AG09319 (cell line): ENCODE measurements around the gene PGGT1B.

Source experiments
- DNase-seq: peaks from one replicate; pipeline ENCODE4 v3.0.0-alpha.2; 2010; ENCODE audit warnings: low read depth; ENCODE audit errors: extremely low read depth
- CTCF ChIP-seq: IDR thresholded peaks from 2 replicates; pipeline ENCODE4 v1.5.1; 2011; ENCODE audit warnings: low read depth, mild to moderate bottlenecking, inconsistent platforms, low read length, moderate library complexity

The PGGT1B gene

DNA sequence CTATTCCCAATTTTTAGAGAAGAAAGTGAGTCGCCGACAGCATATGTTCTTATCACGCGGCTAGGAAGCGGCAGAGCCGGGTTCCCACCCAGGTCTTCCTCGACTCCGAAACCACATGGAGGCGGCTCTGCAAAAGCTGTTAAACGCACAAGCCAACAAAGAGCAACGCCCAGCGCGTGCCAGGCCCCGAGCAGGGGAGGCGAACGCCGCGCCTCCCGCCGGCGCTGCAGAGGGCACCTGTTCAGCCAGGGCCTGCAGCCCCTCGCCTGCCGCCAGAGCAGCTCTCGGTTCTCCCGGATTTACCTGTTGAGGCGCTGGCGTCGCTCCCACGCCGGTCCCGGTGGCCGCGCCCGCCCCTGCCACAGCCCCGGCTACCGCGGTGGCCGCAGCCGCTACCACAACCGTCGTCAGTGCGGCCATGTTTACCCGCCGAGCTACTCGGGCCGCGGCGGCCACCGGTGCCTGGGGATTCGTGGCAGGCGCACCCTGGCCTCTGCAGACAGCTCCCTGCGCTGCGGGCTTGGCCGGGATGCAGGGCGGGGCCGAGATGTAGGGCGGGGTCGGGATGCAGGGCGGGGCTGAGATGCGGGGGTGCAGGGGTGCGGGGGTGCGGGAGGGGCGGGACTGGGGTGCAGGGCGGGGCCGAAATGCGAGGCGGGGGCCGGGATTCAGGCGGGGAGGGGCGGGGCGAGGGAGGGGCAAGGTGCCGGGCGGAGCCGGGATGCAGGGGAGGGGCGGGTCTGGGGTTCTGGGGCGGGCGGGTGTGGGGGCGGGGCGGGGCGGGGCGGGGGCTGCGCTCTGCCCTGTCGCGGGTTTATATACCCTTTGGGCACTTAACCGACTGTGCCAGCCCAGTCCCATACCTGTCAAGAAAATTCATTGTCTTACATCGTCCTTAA is 33.7 kb upstream of the PGGT1B start, which contains the start of gene CCDC112:
Gene CCDC112 (minus strand): TSS at position 531 of the 899 bp plus-strand sequence. CDS start 111 bp downstream, at position 420.
- peak; percentile 43 for DNase-seq
- TF ChIP-seq CTCF: no peak

GRCh38 chr5:115295777-115296123 is 33.1 kb upstream of the PGGT1B start:
- no peak for TF ChIP-seq CTCF
- no peak for DNase-seq

DNA sequence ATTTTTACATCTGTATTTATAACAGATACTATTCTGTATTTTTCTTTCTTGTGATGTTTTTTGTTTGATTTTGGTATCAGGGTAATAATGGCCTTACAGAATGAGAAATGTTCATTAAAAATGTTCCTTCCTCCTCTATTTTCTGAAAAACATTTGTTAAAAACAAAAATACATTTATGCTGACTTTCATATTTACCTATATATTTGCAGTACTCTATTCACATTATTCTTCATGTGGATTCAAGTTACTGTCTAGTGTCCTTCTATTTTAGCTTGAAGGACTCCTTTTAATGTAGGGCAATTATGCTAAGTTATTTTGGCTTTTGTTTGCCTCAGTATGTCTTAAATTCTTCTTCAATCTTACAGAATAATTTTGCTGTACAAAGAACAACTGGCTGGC is 28.7 kb upstream of the PGGT1B start:
- TF ChIP-seq CTCF: no peak
- no peak for DNase-seq

DNA sequence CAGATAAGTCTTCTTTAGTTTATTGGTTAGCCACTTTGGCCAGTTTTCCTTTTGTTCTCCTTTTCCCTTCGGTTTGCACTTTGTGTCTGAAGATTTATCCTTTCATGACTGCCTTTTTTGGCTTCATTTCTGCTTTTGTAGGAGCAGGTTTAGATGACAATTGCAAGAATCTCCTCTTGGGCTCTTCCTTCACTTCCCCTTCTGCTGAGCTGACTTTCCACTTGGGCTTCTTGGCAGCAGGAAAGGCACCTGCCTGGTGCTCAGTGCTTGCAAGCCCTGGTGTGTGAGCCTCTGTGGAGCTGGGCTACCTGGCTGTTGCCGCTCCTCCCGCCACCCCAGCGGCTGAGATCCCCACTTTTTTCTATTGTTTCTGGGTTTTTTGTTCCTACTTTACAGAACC is 26.4 kb upstream of the PGGT1B start:
- no peak for DNase-seq
- TF ChIP-seq CTCF: no peak

DNA sequence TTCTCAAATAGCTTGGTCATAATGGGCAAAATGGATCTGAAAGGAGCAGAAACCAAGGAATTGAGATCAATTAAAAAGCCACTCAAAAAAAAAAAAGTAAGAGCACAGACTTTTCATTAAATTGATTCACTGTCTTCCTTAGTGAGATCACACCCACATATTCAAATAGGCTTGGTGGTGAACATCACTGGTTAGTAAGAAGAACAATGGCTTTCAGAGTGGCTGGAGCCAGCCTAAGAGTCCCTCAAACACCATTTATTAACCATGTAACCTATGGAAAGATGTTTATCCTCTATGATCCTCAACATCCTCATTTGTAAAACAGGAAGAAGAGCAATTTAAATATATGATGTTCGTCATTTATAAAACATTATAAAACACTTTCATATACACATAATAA is 21.3 kb upstream of the PGGT1B start:
- no peak for TF ChIP-seq CTCF
- DNase-seq: no peak

DNA sequence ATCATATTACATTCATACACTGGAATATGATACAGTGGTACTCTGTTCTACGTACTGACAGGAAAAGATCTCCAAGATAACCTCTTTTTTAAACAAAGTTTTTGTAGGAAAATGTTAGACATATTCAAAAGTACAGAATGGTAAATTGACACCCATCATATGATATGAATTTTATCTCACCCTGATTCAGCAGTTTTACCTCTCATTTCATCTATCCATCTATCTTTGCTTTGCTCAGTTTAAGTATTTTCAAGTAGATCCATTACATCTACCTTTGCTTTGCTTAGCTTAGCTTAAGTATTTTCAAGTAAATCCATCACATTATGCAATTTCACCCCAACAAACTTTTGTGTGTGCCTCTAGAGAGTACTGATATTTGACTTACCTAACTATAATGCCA is 19.5 kb upstream of the PGGT1B start:
- no peak for TF ChIP-seq CTCF
- no peak for DNase-seq

- no peak for TF ChIP-seq CTCF
- DNase-seq: no peak
These were observed 11.9 kb upstream of the PGGT1B start for GRCh38 chr5:115274584-115274983.
